Measurements from ENCODE around the gene KTN1. TPM values are rescaled to one million over a fixed set of nuclear protein-coding genes. Genes with fewer than 3 reads are reported as not detected.

Gene KTN1
- total and polyA plus RNA-seq, 2 experiments from 2014 or later, result 150 to 164 TPM

GRCh38 chr14:55605793-55606192 is 25.8 kb downstream of the KTN1 start:
- Histone ChIP-seq H3K27me3 (no peaks in the 10 kb centered on the region), H3K4me2 (no peak overlapping the region), H2AFZ (no peak overlapping the region), H3K79me2 (peaks cover 99% of the 10 kb centered on the region), H3K4me1 (ENCODE audit: insufficient read depth) (peaks cover 26% of the 10 kb centered on the region), H3K9me2 (replicated peaks; ENCODE audit: insufficient read depth) (no peaks in the 10 kb centered on the region), H3K36me3 (replicated peaks; ENCODE audit: insufficient read depth, low read depth) (no peaks in the 10 kb centered on the region), H4K20me1 (ENCODE audit: insufficient read depth, poor library complexity, severe bottlenecking) (peaks cover 39% of the 10 kb centered on the region), H3K9me3 (ENCODE audit: low read depth) (no peaks in the 10 kb centered on the region), H3K27ac (no peak overlapping the region), H3K4me3 (no peak overlapping the region)
- no peak for DNase-seq (ENCODE audit: low spot score)
- 3% methylated on average over 1 of the region's 1 CpG for WGBS (ENCODE audit: low lambda C conversion rate, missing lambda C conversion rate)
- TF ChIP-seq EZH2phosphoT487 (IDR thresholded peaks at IDR 0.05; ENCODE audit: low read depth, severe bottlenecking, unreplicated experiment) (no peak), EZH2 (IDR thresholded peaks at IDR 0.05; ENCODE audit: borderline replicate concordance) (no peak), CTCF (IDR thresholded peaks at IDR 0.05; ENCODE audit: poor library complexity) (no peak)

- peaks cover 40% of the 10 kb centered on the region for H4K20me1 ChIP-seq (ENCODE audit: insufficient read depth, poor library complexity, severe bottlenecking)
- 57% methylated on average over 3 of the region's 3 CpGs for WGBS (ENCODE audit: low lambda C conversion rate, missing lambda C conversion rate)
- peaks cover 99% of the 10 kb centered on the region for H3K79me2 ChIP-seq
- H3K36me3 ChIP-seq (replicated peaks; ENCODE audit: insufficient read depth, low read depth), result no peaks in the 10 kb centered on the region
- no peak overlapping the region for H3K4me2 ChIP-seq
- TF ChIP-seq EZH2 (IDR thresholded peaks at IDR 0.05; ENCODE audit: borderline replicate concordance), result no peak
- TF ChIP-seq CTCF (IDR thresholded peaks at IDR 0.05; ENCODE audit: poor library complexity), result no peak
- TF ChIP-seq EZH2phosphoT487 (IDR thresholded peaks at IDR 0.05; ENCODE audit: low read depth, severe bottlenecking, unreplicated experiment), result no peak
- H3K9me2 ChIP-seq (replicated peaks; ENCODE audit: insufficient read depth), result no peaks in the 10 kb centered on the region
- H3K9me3 ChIP-seq (ENCODE audit: low read depth), result no peaks in the 10 kb centered on the region
- DNase-seq (ENCODE audit: low spot score), result no peak
- no peaks in the 10 kb centered on the region for H3K27me3 ChIP-seq
- no peak overlapping the region for H3K27ac ChIP-seq
- no peak overlapping the region for H2AFZ ChIP-seq
- no peak overlapping the region for H3K4me3 ChIP-seq
- H3K4me1 ChIP-seq (ENCODE audit: insufficient read depth), result peaks cover 24% of the 10 kb centered on the region
Observed at GRCh38 chr14:55607386-55607785, 27.4 kb downstream of the KTN1 start.

- Histone ChIP-seq H3K79me2 (peaks cover 98% of the 10 kb centered on the region), H3K4me2 (no peak overlapping the region)
Observed at GRCh38 chr14:55609681-55610080, 29.7 kb downstream of the KTN1 start.

More at GRCh38 chr14:55609681-55610080, 29.7 kb downstream of the KTN1 start:
- H3K9me3 ChIP-seq (ENCODE audit: low read depth), result no peaks in the 10 kb centered on the region
- no peak overlapping the region for H2AFZ ChIP-seq
- no peak overlapping the region for H3K4me3 ChIP-seq
- no peaks in the 10 kb centered on the region for H3K27me3 ChIP-seq
- no peaks in the 10 kb centered on the region for H3K9me2 ChIP-seq (replicated peaks; ENCODE audit: insufficient read depth)
- no peak for TF ChIP-seq CTCF (IDR thresholded peaks at IDR 0.05; ENCODE audit: poor library complexity)
- no peak for TF ChIP-seq EZH2phosphoT487 (IDR thresholded peaks at IDR 0.05; ENCODE audit: low read depth, severe bottlenecking, unreplicated experiment)
- TF ChIP-seq EZH2 (IDR thresholded peaks at IDR 0.05; ENCODE audit: borderline replicate concordance), result no peak
- no peaks in the 10 kb centered on the region for H3K36me3 ChIP-seq (replicated peaks; ENCODE audit: insufficient read depth, low read depth)
- H3K27ac ChIP-seq, result no peak overlapping the region
- 61% methylated on average over 4 of the region's 4 CpGs for WGBS (ENCODE audit: low lambda C conversion rate, missing lambda C conversion rate)
- DNase-seq (ENCODE audit: low spot score), result no peak
- peaks cover 24% of the 10 kb centered on the region for H3K4me1 ChIP-seq (ENCODE audit: insufficient read depth)
- peaks cover 35% of the 10 kb centered on the region for H4K20me1 ChIP-seq (ENCODE audit: insufficient read depth, poor library complexity, severe bottlenecking)

Data from hepatocyte (in vitro differentiated cells).